Kidney (tissue), 14 donors: Measurements from ENCODE around the gene PI4K2A. TPM values are rescaled to one million over a fixed set of nuclear protein-coding genes. Genes with fewer than 3 reads are reported as not detected.

Experiments
- DNase-seq, 5 donors: peaks; one replicate each; pipeline ENCODE4 v3.0.0-alpha.2; 2013 to 2020
- FAIRE-seq: peaks from 2 replicates; lab custom pipeline; 2012; peaks lifted over from hg19 to GRCh38; lab: Jason Lieb, UNC
- H3K27ac ChIP-seq, 2 donors: one replicate each; pipeline ENCODE4 v1.7.0; 2013; ENCODE audit warnings: low read depth in 2 of 2, low read length in 2 of 2, inconsistent platforms in 1 of 2
- H3K27me3 ChIP-seq: one replicate; pipeline ENCODE4 v1.7.1; 2013; ENCODE audit warnings: low read length, inconsistent platforms; ENCODE audit not compliant: control insufficient read depth, insufficient read depth
- H3K36me3 ChIP-seq, 3 donors: one replicate each; pipeline versions ENCODE4 v1.7.0 to v1.7.1; 2013; ENCODE audit warnings: low read length in 3 of 3, control low read depth in 1 of 3, inconsistent platforms in 1 of 3; ENCODE audit not compliant: insufficient read depth in 3 of 3, control insufficient read depth in 2 of 3
- H3K4me1 ChIP-seq, 3 donors: one replicate each; pipeline versions ENCODE4 v1.7.0 to v1.7.1; 2013; ENCODE audit warnings: low read length in 3 of 3, inconsistent platforms in 1 of 3, low read depth in 1 of 3; ENCODE audit not compliant: control insufficient read depth in 2 of 3, insufficient read depth in 2 of 3
- H3K4me3 ChIP-seq, 3 donors: one replicate each; pipeline versions ENCODE4 v1.7.0 to v1.8.1; 2013; ENCODE audit warnings: low read length in 3 of 3, control low read depth in 1 of 3, inconsistent platforms in 1 of 3
- H3K9ac ChIP-seq, 3 donors: one replicate each; pipeline versions ENCODE4 v1.7.0 to v1.7.1; 2013; ENCODE audit warnings: low read length in 3 of 3, control low read depth in 1 of 3, inconsistent platforms in 1 of 3
- H3K9me3 ChIP-seq, 3 donors: one replicate each; pipeline versions ENCODE4 v1.7.0 to v1.7.1; 2013; ENCODE audit warnings: low read length in 3 of 3, control low read depth in 1 of 3, inconsistent platforms in 1 of 3; ENCODE audit not compliant: control insufficient read depth in 2 of 3, insufficient read depth in 1 of 3
- CTCF ChIP-seq: IDR thresholded peaks from 3 replicates; pipeline ENCODE4 v1.5.1; 2012; ENCODE audit warnings: mild to moderate bottlenecking, moderate library complexity, borderline replicate concordance; ENCODE audit not compliant: insufficient read depth; ENCODE audit errors: extremely low read depth
- intact Hi-C: fragments of 100-400 bp; cut with DNase I; formaldehyde crosslinking; loops from one replicate; pipeline ENCODE4 v1.11.1; 2022
- polyA plus RNA-seq: library from polyadenylated mRNA; stranded (reverse); fragments of 350-450 nt; fragmentation: Illumina TruSeq; extraction: RNeasy Lipid Tissue Mini Kit (QIAGEN cat#74804); gene quantifications from one replicate; pipeline ENCODE4 v1.2.3, GENCODE V29; 2014; ENCODE audit warnings: low read depth, low replicate concordance; ENCODE audit not compliant: insufficient read depth
- total RNA-seq: library from RNA; stranded (reverse); fragmentation: NEBNext Ultra II Directional; extraction: Animal tissue kit (Norgen Biotek cat#: 25700); gene quantifications from one replicate; pipeline ENCODE4 v1.2.1, GENCODE V29; 2021
- donor health status: control.
- donor health status: control.
- donor health status: control.
- donor health status: control.
- donor health status: control.
- donor health status: DM: yes; HTN: yes; CAD: no.
- donor health status: Normal renal cell carcinoma (clear cell type).

PI4K2A gene
- total and polyA plus RNA-seq, 2 donors from 2014 or later, result 14.2 to 17.3 TPM

- Histone ChIP-seq H3K36me3 (no peaks in the 10 kb centered on the region), H3K4me3 (no peak overlapping the region), H3K27ac (no peak overlapping the region), H3K9me3 (no peaks in the 10 kb centered on the region), H3K9ac (no peak overlapping the region), H3K4me1 (peaks cover 0 to 9% (median 0%) of the 10 kb centered on the region in 3 donors), H3K27me3 (no peaks in the 10 kb centered on the region)
- intact Hi-C loops, result no loop called here
- TF ChIP-seq CTCF, result no peak
- no peak for DNase-seq
- no peak for FAIRE-seq
Measured at GRCh38 chr10:97723001-97723400, 82.5 kb downstream of the PI4K2A start.

- intact Hi-C loops, result no loop called here
- H3K36me3 ChIP-seq, result no peaks in the 10 kb centered on the region
- no peaks in the 10 kb centered on the region for H3K4me1 ChIP-seq
- H3K27me3 ChIP-seq, result no peaks in the 10 kb centered on the region
- H3K4me3 ChIP-seq, result no peak overlapping the region
- H3K27ac ChIP-seq, result no peak overlapping the region
- DNase-seq (no peak), FAIRE-seq (no peak)
- no peak for TF ChIP-seq CTCF
- H3K9me3 ChIP-seq, result no peaks in the 10 kb centered on the region
- no peak overlapping the region for H3K9ac ChIP-seq
Measured at GRCh38 chr10:97724341-97724941, 84.0 kb downstream of the PI4K2A start.

Other genes with a start within 250 kb of the PI4K2A start
- 30.0 TPM for gene RRP12, start 239.3 kb upstream of the PI4K2A start, total RNA-seq
- gene RRP12, start 239.3 kb upstream of the PI4K2A start, polyA plus RNA-seq, result 9.7 TPM
- gene PGAM1, start 214.5 kb upstream of the PI4K2A start, total RNA-seq, result 161 TPM
- gene PGAM1, start 214.5 kb upstream of the PI4K2A start, polyA plus RNA-seq, result 328 TPM
- gene EXOSC1, start 194.7 kb upstream of the PI4K2A start, total RNA-seq, result 28.8 TPM
- gene EXOSC1, start 194.7 kb upstream of the PI4K2A start, polyA plus RNA-seq, result 40.9 TPM
- gene ZDHHC16, start 194.5 kb upstream of the PI4K2A start, total RNA-seq, result 35.9 TPM
- 48.9 TPM for gene ZDHHC16, start 194.5 kb upstream of the PI4K2A start, polyA plus RNA-seq
- gene MMS19, start 142.2 kb upstream of the PI4K2A start, total RNA-seq, result 56.1 TPM
- gene MMS19, start 142.2 kb upstream of the PI4K2A start, polyA plus RNA-seq, result 49.7 TPM
- gene UBTD1, start 141.7 kb upstream of the PI4K2A start, total RNA-seq, result 17.4 TPM
- 26.1 TPM for gene UBTD1, start 141.7 kb upstream of the PI4K2A start, polyA plus RNA-seq
- 3.6 TPM for gene ANKRD2, start 67.9 kb upstream of the PI4K2A start, total RNA-seq
- 10.0 TPM for gene ANKRD2, start 67.9 kb upstream of the PI4K2A start, polyA plus RNA-seq
- gene HOGA1, start 56.3 kb upstream of the PI4K2A start, total RNA-seq, result 28.8 TPM
- gene HOGA1, start 56.3 kb upstream of the PI4K2A start, polyA plus RNA-seq, result 100 TPM
- 1.6 TPM for gene C10orf62, start 51.0 kb upstream of the PI4K2A start, total RNA-seq
- gene C10orf62, start 51.0 kb upstream of the PI4K2A start, polyA plus RNA-seq, result 0.77 TPM
- 9.1 TPM for gene MORN4, start 7.2 kb upstream of the PI4K2A start, total RNA-seq
- gene MORN4, start 7.2 kb upstream of the PI4K2A start, polyA plus RNA-seq, result 21.2 TPM
- gene AVPI1, start 46.6 kb downstream of the PI4K2A start, total RNA-seq, result 10.7 TPM
- 15.5 TPM for gene AVPI1, start 46.6 kb downstream of the PI4K2A start, polyA plus RNA-seq
- gene MARVELD1, start 73.1 kb downstream of the PI4K2A start, total RNA-seq, result 43.2 TPM
- 8.3 TPM for gene MARVELD1, start 73.1 kb downstream of the PI4K2A start, polyA plus RNA-seq
- gene ZFYVE27, start 96.5 kb downstream of the PI4K2A start, total RNA-seq, result 34.4 TPM
- gene ZFYVE27, start 96.5 kb downstream of the PI4K2A start, polyA plus RNA-seq, result 23.3 TPM
- 0.31 TPM for gene SFRP5, start 131.3 kb downstream of the PI4K2A start, total RNA-seq
- gene SFRP5, start 131.3 kb downstream of the PI4K2A start, polyA plus RNA-seq, result 0.22 TPM
- gene GOLGA7B, start 209.2 kb downstream of the PI4K2A start, total RNA-seq, result 0.50 TPM
- gene GOLGA7B, start 209.2 kb downstream of the PI4K2A start, polyA plus RNA-seq, result not detected